Stimulated activated CD4-positive, alpha-beta T cell treated with anti-CD3 and anti-CD28 coated beads, Interleukin-4, amount 100 ng/mL, for 4 hours (primary cell): ENCODE data around the gene TBC1D20.
"Not testable (repeated sequence)": the region's sequence is repeated elsewhere in the genome, so short reads cannot be mapped to it uniquely, and the experiment has no call there.

Source experiments
- DNase-seq, 2 experiments: peaks; one replicate each; pipeline ENCODE4 v3.0.0-alpha.2; 2020

The TBC1D20 gene

GRCh38 chr20:400128-400453 is 62.2 kb downstream of the TBC1D20 start:
- no peak for DNase-seq

- DNase-seq, result no peak
These were observed 63.1 kb downstream of the TBC1D20 start for GRCh38 chr20:399182-399707.

- no peak for DNase-seq
These were observed 64.7 kb downstream of the TBC1D20 start for GRCh38 chr20:397432-398237.

- DNase-seq, result no peak
These were observed 65.5 kb downstream of the TBC1D20 start for GRCh38 chr20:396619-397431.

- DNase-seq, result no peak
These were observed 66.1 kb downstream of the TBC1D20 start for GRCh38 chr20:396252-396618.

- DNase-seq, result not testable (repeated sequence)
These were observed 69.0 kb downstream of the TBC1D20 start for GRCh38 chr20:393296-393695.

- DNase-seq, result no peak
These were observed 71.2 kb downstream of the TBC1D20 start for GRCh38 chr20:391041-391711.

GRCh38 chr20:389220-389619 is 73.1 kb downstream of the TBC1D20 start:
- no peak for DNase-seq

- no peak for DNase-seq
These were observed 74.0 kb downstream of the TBC1D20 start for GRCh38 chr20:388034-388994.

GRCh38 chr20:387520-387919 is 74.8 kb downstream of the TBC1D20 start:
- no peak for DNase-seq

GRCh38 chr20:386634-387033 is 75.7 kb downstream of the TBC1D20 start:
- DNase-seq, result not testable (repeated sequence)
